Ascending aorta (tissue), 2 donors: ENCODE data around the gene ZFYVE21. TPM values are rescaled to one million over a fixed set of nuclear protein-coding genes. Genes with fewer than 3 reads are reported as not detected.

ENCODE experiments used
- DNase-seq, 2 donors: peaks; one replicate each; pipeline ENCODE4 v3.0.0-alpha.2; 2019; ENCODE audit warnings: low spot score in 2 of 2
- H3K27ac ChIP-seq, 2 donors: fragments of 200-600 bp; sonication (generic); one replicate each; pipeline ENCODE4 v1.5.1; 2016 to 2017; ENCODE audit warnings: mild to moderate bottlenecking in 1 of 2
- H3K27me3 ChIP-seq: fragments of 200-600 bp; sonication (generic); one replicate; pipeline ENCODE4 v1.5.1; 2017
- H3K36me3 ChIP-seq, 2 donors: fragments of 200-600 bp; sonication (generic); one replicate each; pipeline ENCODE4 v1.5.1; 2016
- H3K4me1 ChIP-seq, 2 donors: fragments of 200-600 bp; sonication (generic); one replicate each; pipeline ENCODE4 v1.5.1; 2016 to 2017; ENCODE audit warnings: mild to moderate bottlenecking in 1 of 2
- H3K4me3 ChIP-seq, 2 donors: fragments of 200-600 bp; sonication (generic); one replicate each; pipeline ENCODE4 v1.5.1; 2016 to 2017; ENCODE audit warnings: mild to moderate bottlenecking in 1 of 2
- H3K9me3 ChIP-seq, 2 donors: fragments of 200-600 bp; sonication (generic); one replicate each; pipeline ENCODE4 v1.5.1; 2016
- CTCF ChIP-seq, 3 experiments: fragments of 200-600 bp in 2 of 3; fragments of 450-650 bp in 1 of 3; sonication (generic) in 2 of 3; IDR thresholded peaks; one replicate each; pipeline ENCODE4 v1.5.1; 2016 to 2019; ENCODE audit warnings: antibody characterized with exemption in 3 of 3, mild to moderate bottlenecking in 1 of 3, moderate library complexity in 1 of 3
- intact Hi-C: fragments of 100-400 bp; cut with DNase I; formaldehyde crosslinking; loops from one replicate; pipeline ENCODE4 v1.15.1; 2023
- total RNA-seq: library from RNA; depleted of rRNA; stranded (reverse); fragments of >200 nt; gene quantifications from one replicate; pipeline ENCODE4 v1.1.0, GENCODE V29; 2016

ZFYVE21 gene
- total RNA-seq, 1 donor from 2014 or later = 219 TPM

DNA sequence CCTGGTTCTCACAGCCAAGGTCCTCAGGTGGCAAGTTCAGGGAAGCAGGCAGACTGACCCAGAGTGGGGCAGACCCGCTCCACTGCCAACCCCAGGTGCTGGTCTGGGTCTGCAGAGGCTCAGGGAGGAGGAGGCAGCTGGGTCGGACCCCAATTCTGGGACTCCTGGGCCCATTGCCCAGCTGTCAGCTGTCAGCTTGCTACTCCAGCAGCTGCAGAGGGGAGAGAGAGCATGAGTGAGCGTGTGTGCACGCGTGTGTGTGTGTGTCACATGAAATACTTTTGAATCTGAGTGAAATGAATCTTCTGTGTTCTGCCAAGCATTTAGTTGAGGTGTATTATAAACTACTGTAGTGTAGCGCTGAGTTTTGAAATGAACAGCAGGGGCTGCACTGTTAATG is 31.1 kb upstream of the ZFYVE21 start:
- Histone ChIP-seq H3K4me3 (no peak overlapping the region), H3K4me1 (peaks cover 6 to 13% of the 10 kb centered on the region in 2 donors), H3K27me3 (no peaks in the 10 kb centered on the region), H3K9me3 (no peaks in the 10 kb centered on the region), H3K27ac (no peak overlapping the region), H3K36me3 (peaks cover 76 to 90% of the 10 kb centered on the region in 2 donors)
- no peak for DNase-seq
- intact Hi-C loops = no loop called here
- no peak for TF ChIP-seq CTCF (IDR thresholded peaks at IDR 0.05)

DNA sequence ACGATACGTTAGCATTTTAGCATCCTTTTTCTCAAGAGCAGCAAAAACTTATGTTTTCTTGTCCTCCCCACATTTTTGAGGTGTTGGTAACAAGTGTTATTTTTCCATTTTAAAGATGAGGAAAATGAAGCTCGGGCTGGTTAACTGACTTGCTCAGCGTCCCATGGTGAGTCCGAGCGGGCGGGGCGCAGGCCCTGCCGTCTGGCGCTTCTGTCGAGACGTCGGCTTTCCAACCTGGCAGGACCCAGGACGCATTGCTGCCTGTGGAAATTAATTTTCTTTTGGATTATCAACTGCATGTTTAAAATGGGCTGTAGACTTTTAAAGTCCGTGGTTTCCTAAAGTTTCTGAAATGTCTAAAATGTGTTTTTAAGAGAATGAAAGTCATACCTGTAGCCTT is 30.7 kb upstream of the ZFYVE21 start:
- TF ChIP-seq CTCF (IDR thresholded peaks at IDR 0.05) = no peak
- Histone ChIP-seq H3K4me3 (no peak overlapping the region), H3K4me1 (peaks cover 6 to 12% of the 10 kb centered on the region in 2 donors), H3K27me3 (no peaks in the 10 kb centered on the region), H3K36me3 (peaks cover 73 to 86% of the 10 kb centered on the region in 2 donors), H3K9me3 (no peaks in the 10 kb centered on the region), H3K27ac (no peak overlapping the region)
- no peak for DNase-seq
- intact Hi-C loops = no loop called here

- DNase-seq = no peak
- peaks cover 6 to 10% of the 10 kb centered on the region in 2 donors for H3K4me1 ChIP-seq
- peaks cover 66 to 79% of the 10 kb centered on the region in 2 donors for H3K36me3 ChIP-seq
- H3K27ac ChIP-seq = no peak overlapping the region
- intact Hi-C loops = no loop called here
- no peaks in the 10 kb centered on the region for H3K27me3 ChIP-seq
- H3K4me3 ChIP-seq = no peak overlapping the region
- no peak for TF ChIP-seq CTCF (IDR thresholded peaks at IDR 0.05)
- H3K9me3 ChIP-seq = no peaks in the 10 kb centered on the region
Observed at GRCh38 chr14:103685276-103686211, 30.1 kb upstream of the ZFYVE21 start.

GRCh38 chr14:103686831-103687485 is 28.7 kb upstream of the ZFYVE21 start:
- no peak overlapping the region for H3K4me3 ChIP-seq
- H3K27me3 ChIP-seq = no peaks in the 10 kb centered on the region
- H3K9me3 ChIP-seq = no peaks in the 10 kb centered on the region
- intact Hi-C loops = no loop called here
- H3K4me1 ChIP-seq = peaks cover 6 to 10% of the 10 kb centered on the region in 2 donors
- DNase-seq = no peak
- H3K27ac ChIP-seq = peak overlapping the region; percentile 33 to 66
- TF ChIP-seq CTCF (IDR thresholded peaks at IDR 0.05) = no peak
- H3K36me3 ChIP-seq = peaks cover 58 to 74% of the 10 kb centered on the region in 2 donors

- no peak for TF ChIP-seq CTCF (IDR thresholded peaks at IDR 0.05)
- intact Hi-C loops = no loop called here
- Histone ChIP-seq H3K27ac (peak overlapping the region; percentile 33 to 66), H3K4me3 (no peak overlapping the region), H3K9me3 (no peaks in the 10 kb centered on the region), H3K36me3 (peaks cover 58 to 74% of the 10 kb centered on the region in 2 donors), H3K4me1 (peaks cover 6 to 10% of the 10 kb centered on the region in 2 donors), H3K27me3 (no peaks in the 10 kb centered on the region)
- DNase-seq = no peak
Observed at GRCh38 chr14:103687712-103688111, 27.9 kb upstream of the ZFYVE21 start.
